ENCODE measurements around the gene ACP6. TPM values are rescaled to one million over a fixed set of nuclear protein-coding genes. Genes with fewer than 3 reads are reported as not detected.

Gene ACP6
- polyA plus RNA-seq, 2 of the 4 experiments (the other 2 are of a cell fraction) = 14.9 to 26.2 TPM

DNA sequence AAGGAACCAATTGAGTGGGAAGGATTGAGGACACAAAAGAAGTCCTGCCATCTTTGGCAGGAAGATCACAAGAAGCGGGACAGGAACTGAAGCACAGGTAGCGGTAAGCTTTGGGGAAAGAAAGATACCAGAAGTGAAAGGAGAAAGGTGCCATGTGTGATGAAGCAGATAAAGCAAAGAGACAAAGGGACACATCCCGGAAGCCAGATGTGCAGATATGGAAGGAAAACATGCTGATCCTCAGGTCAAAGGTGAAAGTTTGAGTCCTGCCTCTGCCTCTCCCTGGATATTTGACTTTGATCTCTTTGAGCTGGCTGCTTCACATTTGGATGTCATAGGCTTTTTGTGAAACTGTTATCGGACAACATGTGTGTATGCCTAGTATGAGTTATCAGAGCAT, 34.0 kb downstream of the ACP6 start:
- Histone ChIP-seq H3K27ac (no peak overlapping the region), H3K9me3 (no peaks in the 10 kb centered on the region), H3K4me3 (no peak overlapping the region), H3K4me2 (no peak overlapping the region), H3K4me1 (peaks cover 5% of the 10 kb centered on the region; the same call in 1 of the 3 replicates)
- no peak for DNase-seq (ENCODE audit: low read depth in 1 of 2, low spot score in 1 of 2)
- CTCF ChIA-PET = interaction anchor here (0.8 to 5.8 kb wide), 6 partner anchors 8 to 256 kb away, joined by 3 to 41 read pairs (median 5); no protein-coding TSS in a partner anchor
- FAIRE-seq = no peak
- POLR2A ChIA-PET = no interaction called here
- WGBS (ENCODE audit: missing lambda C conversion rate) = 90% methylated on average over 4 of the region's 4 CpGs
- no peak for ATAC-seq
- TF ChIP-seq FOXS1 (CRISPR knock-in tag; IDR thresholded peaks at IDR 0.05) = no peak
- TF ChIP-seq NFE2L2 (conservative IDR thresholded peaks at IDR 0.05; ENCODE audit: low read length) = no peak
- TF ChIP-seq EHMT2 (IDR thresholded peaks at IDR 0.05; ENCODE audit: low read depth) = no peak
- TF ChIP-seq CBX8 (IDR thresholded peaks at IDR 0.05) = no peak
- no peak for TF ChIP-seq HOXB5 (CRISPR knock-in tag; IDR thresholded peaks at IDR 0.05)
- no peak for TF ChIP-seq REST (IDR thresholded peaks at IDR 0.05)
- TF ChIP-seq ELK1 (IDR thresholded peaks at IDR 0.05; ENCODE audit: low read depth, low read length) = no peak
- TF ChIP-seq RAD21 (conservative IDR thresholded peaks at IDR 0.05 in 1 of 2, IDR thresholded peaks at IDR 0.05 in 1 of 2) = no peak
- TF ChIP-seq MYC (IDR thresholded peaks at IDR 0.05; ENCODE audit: borderline replicate concordance, low read length) = no peak
- no peak for TF ChIP-seq CBX2 (IDR thresholded peaks at IDR 0.05; ENCODE audit: borderline replicate concordance, low read depth)
- TF ChIP-seq, protein P1, sequence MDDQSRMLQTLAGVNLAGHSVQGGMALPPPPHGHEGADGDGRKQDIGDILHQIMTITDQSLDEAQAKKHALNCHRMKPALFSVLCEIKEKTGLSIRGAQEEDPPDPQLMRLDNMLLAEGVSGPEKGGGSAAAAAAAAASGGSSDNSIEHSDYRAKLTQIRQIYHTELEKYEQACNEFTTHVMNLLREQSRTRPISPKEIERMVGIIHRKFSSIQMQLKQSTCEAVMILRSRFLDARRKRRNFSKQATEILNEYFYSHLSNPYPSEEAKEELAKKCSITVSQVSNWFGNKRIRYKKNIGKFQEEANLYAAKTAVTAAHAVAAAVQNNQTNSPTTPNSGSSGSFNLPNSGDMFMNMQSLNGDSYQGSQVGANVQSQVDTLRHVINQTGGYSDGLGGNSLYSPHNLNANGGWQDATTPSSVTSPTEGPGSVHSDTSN (IDR thresholded peaks at IDR 0.05) = no peak
- TF ChIP-seq MAZ (IDR thresholded peaks at IDR 0.05; ENCODE audit: borderline replicate concordance, low read depth, low read length) = no peak
- TF ChIP-seq RNF2 (IDR thresholded peaks at IDR 0.05; ENCODE audit: borderline replicate concordance, low read depth) = no peak
- TF ChIP-seq, protein P2, sequence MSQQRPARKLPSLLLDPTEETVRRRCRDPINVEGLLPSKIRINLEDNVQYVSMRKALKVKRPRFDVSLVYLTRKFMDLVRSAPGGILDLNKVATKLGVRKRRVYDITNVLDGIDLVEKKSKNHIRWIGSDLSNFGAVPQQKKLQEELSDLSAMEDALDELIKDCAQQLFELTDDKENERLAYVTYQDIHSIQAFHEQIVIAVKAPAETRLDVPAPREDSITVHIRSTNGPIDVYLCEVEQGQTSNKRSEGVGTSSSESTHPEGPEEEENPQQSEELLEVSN (IDR thresholded peaks at IDR 0.05; ENCODE audit: borderline replicate concordance, low read depth) = no peak
- TF ChIP-seq, protein P3, sequence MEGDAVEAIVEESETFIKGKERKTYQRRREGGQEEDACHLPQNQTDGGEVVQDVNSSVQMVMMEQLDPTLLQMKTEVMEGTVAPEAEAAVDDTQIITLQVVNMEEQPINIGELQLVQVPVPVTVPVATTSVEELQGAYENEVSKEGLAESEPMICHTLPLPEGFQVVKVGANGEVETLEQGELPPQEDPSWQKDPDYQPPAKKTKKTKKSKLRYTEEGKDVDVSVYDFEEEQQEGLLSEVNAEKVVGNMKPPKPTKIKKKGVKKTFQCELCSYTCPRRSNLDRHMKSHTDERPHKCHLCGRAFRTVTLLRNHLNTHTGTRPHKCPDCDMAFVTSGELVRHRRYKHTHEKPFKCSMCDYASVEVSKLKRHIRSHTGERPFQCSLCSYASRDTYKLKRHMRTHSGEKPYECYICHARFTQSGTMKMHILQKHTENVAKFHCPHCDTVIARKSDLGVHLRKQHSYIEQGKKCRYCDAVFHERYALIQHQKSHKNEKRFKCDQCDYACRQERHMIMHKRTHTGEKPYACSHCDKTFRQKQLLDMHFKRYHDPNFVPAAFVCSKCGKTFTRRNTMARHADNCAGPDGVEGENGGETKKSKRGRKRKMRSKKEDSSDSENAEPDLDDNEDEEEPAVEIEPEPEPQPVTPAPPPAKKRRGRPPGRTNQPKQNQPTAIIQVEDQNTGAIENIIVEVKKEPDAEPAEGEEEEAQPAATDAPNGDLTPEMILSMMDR (IDR thresholded peaks at IDR 0.05) = no peak
- TF ChIP-seq CHD4 (IDR thresholded peaks at IDR 0.05; ENCODE audit: borderline replicate concordance) = no peak

GRCh38 chr1:147635342-147635741, 35.0 kb downstream of the ACP6 start:
- ChIA-PET CTCF (interaction anchor here (0.6 to 1.4 kb wide), 3 partner anchors 15 to 257 kb away, joined by 3 to 4 read pairs (median 3); no protein-coding TSS in a partner anchor), POLR2A (no interaction called here)
- Histone ChIP-seq H3K4me3 (no peak overlapping the region), H3K4me1 (no peaks in the 10 kb centered on the region), H3K4me2 (no peak overlapping the region), H3K27ac (no peak overlapping the region), H3K9me3 (no peaks in the 10 kb centered on the region)
- WGBS (ENCODE audit: missing lambda C conversion rate) = 95% methylated on average over 1 of the region's 1 CpG
- FAIRE-seq (no peak), DNase-seq (ENCODE audit: low read depth in 1 of 2, low spot score in 1 of 2) (no peak), ATAC-seq (no peak)
- TF ChIP-seq ZC3H11A (IDR thresholded peaks at IDR 0.05) = no peak
- no peak for TF ChIP-seq JUN (IDR thresholded peaks at IDR 0.05)
- no peak for TF ChIP-seq HMGXB4 (CRISPR knock-in tag; IDR thresholded peaks at IDR 0.05; ENCODE audit: borderline replicate concordance)
- no peak for TF ChIP-seq CBX8 (IDR thresholded peaks at IDR 0.05)
- TF ChIP-seq RNF2 (IDR thresholded peaks at IDR 0.05; ENCODE audit: borderline replicate concordance, low read depth) = no peak
- TF ChIP-seq FOSB (CRISPR knock-in tag; IDR thresholded peaks at IDR 0.05) = no peak
- no peak for TF ChIP-seq BHLHE40 (IDR thresholded peaks at IDR 0.05; ENCODE audit: low read depth, low read length)
- TF ChIP-seq, protein P4, sequence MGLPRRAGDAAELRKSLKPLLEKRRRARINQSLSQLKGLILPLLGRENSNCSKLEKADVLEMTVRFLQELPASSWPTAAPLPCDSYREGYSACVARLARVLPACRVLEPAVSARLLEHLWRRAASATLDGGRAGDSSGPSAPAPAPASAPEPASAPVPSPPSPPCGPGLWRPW (IDR thresholded peaks at IDR 0.05) = no peak
- no peak for TF ChIP-seq KDM1A (IDR thresholded peaks at IDR 0.05; ENCODE audit: low read depth)
- no peak for TF ChIP-seq TFCP2L1 (CRISPR knock-in tag; IDR thresholded peaks at IDR 0.05)
- TF ChIP-seq PHF8 (IDR thresholded peaks at IDR 0.05; ENCODE audit: borderline replicate concordance, low read depth) = no peak
- TF ChIP-seq FOSL2 (IDR thresholded peaks at IDR 0.05) = no peak
- no peak for TF ChIP-seq FOSL2 (CRISPR knock-in tag; IDR thresholded peaks at IDR 0.05)
- no peak for TF ChIP-seq EP300 (IDR thresholded peaks at IDR 0.05)
